ENCODE measurements around the gene CD22.

DNA sequence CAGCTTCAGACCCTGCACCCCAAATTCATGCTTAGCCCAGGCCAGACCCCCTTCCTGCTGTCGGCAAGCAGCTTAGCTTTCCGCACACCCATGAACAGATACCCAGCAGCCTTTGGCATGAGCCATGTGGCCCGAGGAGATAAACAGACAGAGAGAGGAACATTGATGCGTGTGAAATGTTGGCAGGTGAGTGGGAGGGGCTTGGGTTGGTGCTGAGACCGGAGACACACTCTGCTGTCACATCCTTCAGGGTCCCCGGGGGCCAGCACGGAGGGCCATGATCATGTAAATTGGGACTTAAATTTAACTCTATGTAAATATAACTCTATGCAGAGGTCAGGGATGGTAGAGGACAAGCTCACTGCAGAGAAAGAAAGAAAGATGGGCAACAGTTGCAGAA, 1.5 kb downstream of the CD22 start:
- TF ChIP-seq, protein P1, sequence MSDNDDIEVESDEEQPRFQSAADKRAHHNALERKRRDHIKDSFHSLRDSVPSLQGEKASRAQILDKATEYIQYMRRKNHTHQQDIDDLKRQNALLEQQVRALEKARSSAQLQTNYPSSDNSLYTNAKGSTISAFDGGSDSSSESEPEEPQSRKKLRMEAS (IDR thresholded peaks at IDR 0.05; ENCODE audit: insufficient read depth, insufficient read length): no peak
- TF ChIP-seq, protein P2, sequence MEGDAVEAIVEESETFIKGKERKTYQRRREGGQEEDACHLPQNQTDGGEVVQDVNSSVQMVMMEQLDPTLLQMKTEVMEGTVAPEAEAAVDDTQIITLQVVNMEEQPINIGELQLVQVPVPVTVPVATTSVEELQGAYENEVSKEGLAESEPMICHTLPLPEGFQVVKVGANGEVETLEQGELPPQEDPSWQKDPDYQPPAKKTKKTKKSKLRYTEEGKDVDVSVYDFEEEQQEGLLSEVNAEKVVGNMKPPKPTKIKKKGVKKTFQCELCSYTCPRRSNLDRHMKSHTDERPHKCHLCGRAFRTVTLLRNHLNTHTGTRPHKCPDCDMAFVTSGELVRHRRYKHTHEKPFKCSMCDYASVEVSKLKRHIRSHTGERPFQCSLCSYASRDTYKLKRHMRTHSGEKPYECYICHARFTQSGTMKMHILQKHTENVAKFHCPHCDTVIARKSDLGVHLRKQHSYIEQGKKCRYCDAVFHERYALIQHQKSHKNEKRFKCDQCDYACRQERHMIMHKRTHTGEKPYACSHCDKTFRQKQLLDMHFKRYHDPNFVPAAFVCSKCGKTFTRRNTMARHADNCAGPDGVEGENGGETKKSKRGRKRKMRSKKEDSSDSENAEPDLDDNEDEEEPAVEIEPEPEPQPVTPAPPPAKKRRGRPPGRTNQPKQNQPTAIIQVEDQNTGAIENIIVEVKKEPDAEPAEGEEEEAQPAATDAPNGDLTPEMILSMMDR (IDR thresholded peaks at IDR 0.05; ENCODE audit: extremely low read depth in 1 of 2, insufficient read depth in 1 of 2, low read depth in 1 of 2, low read length in 2 of 2): no peak
